T-helper 17 cell (primary cell): Measurements from ENCODE around the gene ELOVL6. TPM values are rescaled to one million over a fixed set of nuclear protein-coding genes. Genes with fewer than 3 reads are reported as not detected.

ENCODE experiments used
- ATAC-seq: fragments of 150-1000 bp; cut with Tn5 transposase; 2 replicates; pipeline ENCODE4 v1.10.0; 2021; ENCODE audit warnings: mild to moderate bottlenecking, moderate library complexity
- DNase-seq, 3 donors: peaks; one replicate each; pipeline versions ENCODE4 v3.0.0 to v3.0.0-alpha.2; 2020 to 2021
- H3K9me3 ChIP-seq: one replicate; pipeline ENCODE4 v1.7.0; 2013; ENCODE audit warnings: low read length, mild to moderate bottlenecking; ENCODE audit not compliant: control insufficient read depth, poor library complexity, severe bottlenecking
- H3K27ac Mint-ChIP-seq: one replicate; pipeline ENCODE4 v1.8.0; 2022; ENCODE audit warnings: mild to moderate bottlenecking, moderate library complexity, mixed read lengths
- H3K27me3 Mint-ChIP-seq: one replicate; pipeline ENCODE4 v1.8.0; 2022; ENCODE audit warnings: mixed read lengths
- H3K36me3 Mint-ChIP-seq: one replicate; pipeline ENCODE4 v1.8.0; 2022; ENCODE audit warnings: low read depth, mixed read lengths
- H3K4me1 Mint-ChIP-seq: one replicate; pipeline ENCODE4 v1.8.0; 2022; ENCODE audit warnings: mild to moderate bottlenecking, mixed read lengths
- H3K4me3 Mint-ChIP-seq: one replicate; pipeline ENCODE4 v1.8.0; 2022; ENCODE audit warnings: mild to moderate bottlenecking, moderate library complexity, mixed read lengths
- total RNA-seq, 4 donors: library from RNA in 2 of 4; stranded (reverse) in 2 of 4; gene quantifications; one replicate each; pipeline ENCODE4 v1.2.3 and lab custom pipeline; 2022 to 2026

ELOVL6 gene
- total RNA-seq, 2 donors from 2014 or later, result 3.7 to 3.9 TPM

DNA sequence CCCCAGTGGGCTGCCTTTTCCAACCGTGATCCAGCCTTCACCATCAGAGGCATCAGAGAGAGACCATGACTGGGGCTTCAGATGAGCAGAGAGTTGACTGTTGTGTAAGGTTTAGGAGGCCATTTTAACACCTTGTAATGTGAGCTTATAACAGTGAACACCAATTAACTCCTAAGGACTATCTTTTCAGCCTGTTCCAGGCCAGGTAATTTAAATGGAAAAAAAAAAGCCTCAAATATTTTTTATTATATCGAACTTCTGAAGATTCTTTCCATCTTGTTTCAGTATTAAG lies 13.3 kb upstream of the ELOVL6 start:
- Mint-ChIP-seq H3K4me1 (peaks cover 2% of the 10 kb centered on the region), H3K27ac (no peak overlapping the region), H3K4me3 (no peak overlapping the region), H3K27me3 (peaks cover 6% of the 10 kb centered on the region), H3K36me3 (no peaks in the 10 kb centered on the region)
- no peaks in the 10 kb centered on the region for H3K9me3 ChIP-seq
- DNase-seq, result no peak
- no peak for ATAC-seq

- H3K4me1 Mint-ChIP-seq, result peaks cover 2% of the 10 kb centered on the region
- peaks cover under 1% of the 10 kb centered on the region for H3K27me3 Mint-ChIP-seq
- no peaks in the 10 kb centered on the region for H3K36me3 Mint-ChIP-seq
- H3K4me3 Mint-ChIP-seq, result no peak overlapping the region
- peak; percentile 76 for ATAC-seq
- H3K27ac Mint-ChIP-seq, result no peak overlapping the region
- DNase-seq, result no peak
- H3K9me3 ChIP-seq, result no peaks in the 10 kb centered on the region
Measured at GRCh38 chr4:110211007-110211769, 12.8 kb upstream of the ELOVL6 start.

- no peak for ATAC-seq
- no peak for DNase-seq
- H3K36me3 Mint-ChIP-seq, result peaks cover 2% of the 10 kb centered on the region
- H3K4me1 Mint-ChIP-seq, result peaks cover 2% of the 10 kb centered on the region
- no peak overlapping the region for H3K4me3 Mint-ChIP-seq
- H3K9me3 ChIP-seq, result no peaks in the 10 kb centered on the region
- no peak overlapping the region for H3K27ac Mint-ChIP-seq
- no peaks in the 10 kb centered on the region for H3K27me3 Mint-ChIP-seq
Measured at GRCh38 chr4:110208419-110208818, 10.0 kb upstream of the ELOVL6 start.

DNA sequence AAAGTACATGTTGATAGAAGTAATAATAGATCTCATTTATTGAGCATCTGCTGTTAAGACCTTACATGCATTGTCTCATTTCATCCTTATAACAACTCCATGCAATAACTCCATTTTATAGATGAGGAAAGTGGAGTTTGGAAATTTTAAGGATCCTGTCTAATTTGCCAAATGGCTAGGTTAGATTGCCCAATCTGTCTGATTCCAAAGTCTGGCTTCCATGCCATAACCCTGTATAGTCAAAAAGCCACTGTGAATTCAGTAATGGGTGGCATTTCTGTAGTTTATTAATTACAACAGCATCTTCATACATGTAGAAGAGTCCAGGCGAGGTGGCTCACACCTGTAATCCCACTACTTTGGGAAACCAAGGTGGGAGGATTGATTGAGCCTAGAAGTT lies 8.8 kb upstream of the ELOVL6 start:
- H3K4me1 Mint-ChIP-seq, result peaks cover 6% of the 10 kb centered on the region
- no peak for DNase-seq
- H3K4me3 Mint-ChIP-seq, result no peak overlapping the region
- no peaks in the 10 kb centered on the region for H3K9me3 ChIP-seq
- no peak for ATAC-seq
- H3K27ac Mint-ChIP-seq, result no peak overlapping the region
- H3K27me3 Mint-ChIP-seq, result no peaks in the 10 kb centered on the region
- H3K36me3 Mint-ChIP-seq, result peaks cover 2% of the 10 kb centered on the region

DNA sequence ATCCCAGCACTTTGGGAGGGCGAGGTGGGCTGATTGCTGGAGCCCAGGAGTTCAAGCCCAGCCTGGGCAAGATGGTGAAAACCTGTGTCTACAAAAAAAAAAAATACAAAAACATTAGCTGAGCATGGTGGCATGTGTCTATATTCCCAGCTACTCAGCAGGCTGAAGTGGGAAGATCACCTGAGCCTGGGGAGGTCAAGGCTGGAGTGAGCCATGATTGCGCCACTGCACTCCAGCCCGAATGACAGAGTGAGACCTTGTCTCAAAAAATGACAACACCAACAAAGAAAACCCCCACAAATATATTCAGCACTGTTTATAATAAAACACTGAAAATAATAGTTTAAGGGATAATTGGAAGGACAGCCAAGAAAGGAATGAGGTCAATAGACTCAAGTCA lies 3.6 kb upstream of the ELOVL6 start:
- no peaks in the 10 kb centered on the region for H3K27me3 Mint-ChIP-seq
- H3K4me3 Mint-ChIP-seq, result no peak overlapping the region
- no peak overlapping the region for H3K27ac Mint-ChIP-seq
- no peaks in the 10 kb centered on the region for H3K9me3 ChIP-seq
- no peak for DNase-seq
- H3K36me3 Mint-ChIP-seq, result peaks cover 2% of the 10 kb centered on the region
- H3K4me1 Mint-ChIP-seq, result peaks cover 16% of the 10 kb centered on the region
- no peak for ATAC-seq

GRCh38 chr4:110201502-110201901 lies 3.1 kb upstream of the ELOVL6 start:
- no peaks in the 10 kb centered on the region for H3K27me3 Mint-ChIP-seq

DNA sequence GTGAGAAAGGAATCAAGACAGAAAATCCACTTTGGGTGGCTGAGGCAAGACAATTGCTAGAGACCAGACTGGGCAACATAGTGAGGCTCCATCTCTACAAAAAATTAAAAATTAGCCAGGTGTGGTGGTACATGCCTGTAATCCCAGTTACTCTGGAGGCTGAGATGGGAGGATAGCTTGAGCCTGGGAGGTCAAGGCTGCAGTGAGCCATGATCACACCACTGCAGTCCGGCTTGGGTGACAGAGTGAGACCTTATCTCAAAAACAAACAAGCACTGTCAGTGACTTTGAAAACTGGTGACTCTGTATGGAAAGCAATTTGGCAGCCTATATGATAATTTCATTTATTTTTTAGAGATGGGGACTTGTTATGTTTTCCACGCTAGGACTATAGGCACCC lies 2.3 kb upstream of the ELOVL6 start:
- DNase-seq, result no peak
- no peaks in the 10 kb centered on the region for H3K27me3 Mint-ChIP-seq
- H3K4me1 Mint-ChIP-seq, result peaks cover 20% of the 10 kb centered on the region
- no peak for ATAC-seq
- peak overlapping the region; percentile 56 for H3K27ac Mint-ChIP-seq
- H3K4me3 Mint-ChIP-seq, result no peak overlapping the region
- no peaks in the 10 kb centered on the region for H3K9me3 ChIP-seq
- H3K36me3 Mint-ChIP-seq, result peaks cover 5% of the 10 kb centered on the region

More at GRCh38 chr4:110201502-110201901, 3.1 kb upstream of the ELOVL6 start:
- ATAC-seq, result no peak
- Mint-ChIP-seq H3K4me1 (peaks cover 16% of the 10 kb centered on the region), H3K36me3 (peaks cover 2% of the 10 kb centered on the region), H3K27ac (no peak overlapping the region), H3K4me3 (no peak overlapping the region)
- DNase-seq, result no peak
- H3K9me3 ChIP-seq, result no peaks in the 10 kb centered on the region

- Mint-ChIP-seq H3K27me3 (no peaks in the 10 kb centered on the region), H3K4me1 (peaks cover 31% of the 10 kb centered on the region), H3K4me3 (peak overlapping the region; percentile 100), H3K27ac (peak overlapping the region; percentile 91), H3K36me3 (peaks cover 4% of the 10 kb centered on the region)
- no peaks in the 10 kb centered on the region for H3K9me3 ChIP-seq
- ATAC-seq, result no peak
- DNase-seq, result no peak
Measured at GRCh38 chr4:110198049-110198434, 373 bp downstream of the ELOVL6 start.

DNA sequence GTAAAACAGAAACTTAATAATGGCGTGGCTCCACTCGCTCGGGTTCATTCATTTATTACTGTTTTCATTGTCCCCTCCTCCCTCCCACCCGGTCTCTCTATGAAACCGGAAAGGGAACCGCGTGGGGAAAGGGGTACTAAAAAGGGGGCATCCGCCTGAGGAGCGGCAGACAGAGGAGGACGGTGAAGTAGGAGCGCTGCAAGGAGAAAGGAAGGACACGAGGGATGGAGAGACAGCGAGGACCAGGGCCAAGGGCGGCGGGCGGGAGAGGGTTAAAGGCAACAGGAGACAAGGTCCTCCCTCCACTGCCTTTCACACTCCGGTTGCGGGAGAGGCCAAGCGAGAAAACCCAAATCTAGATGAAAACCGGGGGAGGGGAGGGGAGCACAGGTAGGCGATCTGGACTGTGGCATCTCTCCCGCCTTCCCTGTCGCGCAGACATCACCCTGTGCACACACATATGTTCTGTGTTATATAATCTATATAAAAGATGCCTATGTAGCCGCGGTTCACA lies 829 bp downstream of the ELOVL6 start:
- ATAC-seq (peak; percentile 22), DNase-seq (peak in 1 of 3 donors; percentile 17)
- H3K9me3 ChIP-seq, result no peaks in the 10 kb centered on the region
- Mint-ChIP-seq H3K36me3 (peaks cover 4% of the 10 kb centered on the region), H3K27ac (peak overlapping the region; percentile 91), H3K27me3 (no peaks in the 10 kb centered on the region), H3K4me1 (peaks cover 32% of the 10 kb centered on the region), H3K4me3 (peak overlapping the region; percentile 100)

- H3K4me1 Mint-ChIP-seq, result peaks cover 30% of the 10 kb centered on the region
- ATAC-seq, result peak; percentile 60
- peak overlapping the region; percentile 91 for H3K27ac Mint-ChIP-seq
- H3K4me3 Mint-ChIP-seq, result peak overlapping the region; percentile 100
- peaks cover 4% of the 10 kb centered on the region for H3K36me3 Mint-ChIP-seq
- DNase-seq, result peak in 2 of 3 donors; percentile 35 to 49
- no peaks in the 10 kb centered on the region for H3K27me3 Mint-ChIP-seq
- no peaks in the 10 kb centered on the region for H3K9me3 ChIP-seq
Measured at GRCh38 chr4:110196871-110197528, 1.4 kb downstream of the ELOVL6 start.

GRCh38 chr4:110196206-110196870 lies 2.1 kb downstream of the ELOVL6 start:
- peak in 2 of 3 donors; percentile 28 to 44 for DNase-seq
- no peaks in the 10 kb centered on the region for H3K9me3 ChIP-seq
- Mint-ChIP-seq H3K4me1 (peaks cover 30% of the 10 kb centered on the region), H3K27ac (peak overlapping the region; percentile 97), H3K27me3 (no peaks in the 10 kb centered on the region), H3K4me3 (peak overlapping the region; percentile 100), H3K36me3 (peaks cover 4% of the 10 kb centered on the region)
- peak; percentile 20 for ATAC-seq

- H3K36me3 Mint-ChIP-seq, result peaks cover 4% of the 10 kb centered on the region
- H3K9me3 ChIP-seq, result no peaks in the 10 kb centered on the region
- H3K27ac Mint-ChIP-seq, result peak overlapping the region; percentile 97
- peak overlapping the region; percentile 100 for H3K4me3 Mint-ChIP-seq
- H3K27me3 Mint-ChIP-seq, result no peaks in the 10 kb centered on the region
- peaks cover 30% of the 10 kb centered on the region for H3K4me1 Mint-ChIP-seq
- no peak for ATAC-seq
- no peak for DNase-seq
Measured at GRCh38 chr4:110195561-110196205, 2.7 kb downstream of the ELOVL6 start.
